ENCODE measurements around the gene TAF1C.

The TAF1C gene

DNA sequence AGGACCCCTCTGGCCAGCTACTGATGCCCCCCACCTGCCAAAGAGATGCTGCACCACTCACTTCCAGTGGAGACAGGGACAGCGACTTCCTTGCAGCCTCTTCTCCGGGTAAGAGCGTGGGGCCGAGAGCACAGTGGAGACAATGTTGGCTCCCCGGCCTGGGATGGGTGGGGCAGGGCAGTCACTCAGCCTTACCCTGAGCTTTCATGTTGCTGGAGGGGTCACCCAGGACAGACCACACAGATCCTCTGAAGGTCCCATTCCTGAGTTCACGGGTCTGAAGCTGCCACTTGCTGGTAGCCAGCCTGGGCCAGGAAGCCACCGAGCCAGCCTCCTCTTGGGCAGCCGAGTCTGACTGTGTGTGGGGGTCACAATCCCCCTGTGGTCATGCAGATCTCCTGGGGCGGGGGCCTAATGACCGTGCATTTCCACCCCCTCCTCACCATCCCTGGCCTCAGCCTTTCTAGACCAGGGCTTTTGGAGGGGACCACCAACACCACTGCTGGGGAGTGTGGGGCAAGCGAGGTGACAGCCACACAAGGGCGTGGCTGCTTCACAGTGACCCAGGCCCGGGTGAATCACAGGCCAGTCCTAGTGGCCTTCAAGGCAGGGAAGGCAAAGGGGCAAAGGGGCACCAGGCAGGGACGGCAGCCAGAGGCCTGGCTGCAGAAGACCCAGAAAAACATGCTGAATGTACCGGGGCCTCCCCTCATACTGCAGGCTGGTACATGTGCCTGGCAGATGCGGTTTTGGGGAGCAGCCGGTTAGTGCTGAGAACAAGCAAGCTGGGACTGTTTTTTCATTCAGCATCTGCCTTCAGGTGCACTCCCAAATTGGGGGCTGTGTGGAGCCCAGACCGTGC is 10.4 kb downstream of the TAF1C start:
- TF ChIP-seq, protein P1, sequence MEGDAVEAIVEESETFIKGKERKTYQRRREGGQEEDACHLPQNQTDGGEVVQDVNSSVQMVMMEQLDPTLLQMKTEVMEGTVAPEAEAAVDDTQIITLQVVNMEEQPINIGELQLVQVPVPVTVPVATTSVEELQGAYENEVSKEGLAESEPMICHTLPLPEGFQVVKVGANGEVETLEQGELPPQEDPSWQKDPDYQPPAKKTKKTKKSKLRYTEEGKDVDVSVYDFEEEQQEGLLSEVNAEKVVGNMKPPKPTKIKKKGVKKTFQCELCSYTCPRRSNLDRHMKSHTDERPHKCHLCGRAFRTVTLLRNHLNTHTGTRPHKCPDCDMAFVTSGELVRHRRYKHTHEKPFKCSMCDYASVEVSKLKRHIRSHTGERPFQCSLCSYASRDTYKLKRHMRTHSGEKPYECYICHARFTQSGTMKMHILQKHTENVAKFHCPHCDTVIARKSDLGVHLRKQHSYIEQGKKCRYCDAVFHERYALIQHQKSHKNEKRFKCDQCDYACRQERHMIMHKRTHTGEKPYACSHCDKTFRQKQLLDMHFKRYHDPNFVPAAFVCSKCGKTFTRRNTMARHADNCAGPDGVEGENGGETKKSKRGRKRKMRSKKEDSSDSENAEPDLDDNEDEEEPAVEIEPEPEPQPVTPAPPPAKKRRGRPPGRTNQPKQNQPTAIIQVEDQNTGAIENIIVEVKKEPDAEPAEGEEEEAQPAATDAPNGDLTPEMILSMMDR (IDR thresholded peaks at IDR 0.05; ENCODE audit: insufficient read depth, low read length, poor library complexity, severe bottlenecking): no peak
- Histone ChIP-seq H3K27me3 (replicated peaks; ENCODE audit: control insufficient read depth, insufficient read depth, low read length) (no peaks in the 10 kb centered on the region), H3K4me3 (replicated peaks; ENCODE audit: low read depth, low read length) (no peak overlapping the region), H3K36me3 (ENCODE audit: control insufficient read depth, insufficient read depth, low read length) (peaks cover 16% of the 10 kb centered on the region)
- no peak for DNase-seq (ENCODE audit: extremely low read depth, insufficient read length)

DNA sequence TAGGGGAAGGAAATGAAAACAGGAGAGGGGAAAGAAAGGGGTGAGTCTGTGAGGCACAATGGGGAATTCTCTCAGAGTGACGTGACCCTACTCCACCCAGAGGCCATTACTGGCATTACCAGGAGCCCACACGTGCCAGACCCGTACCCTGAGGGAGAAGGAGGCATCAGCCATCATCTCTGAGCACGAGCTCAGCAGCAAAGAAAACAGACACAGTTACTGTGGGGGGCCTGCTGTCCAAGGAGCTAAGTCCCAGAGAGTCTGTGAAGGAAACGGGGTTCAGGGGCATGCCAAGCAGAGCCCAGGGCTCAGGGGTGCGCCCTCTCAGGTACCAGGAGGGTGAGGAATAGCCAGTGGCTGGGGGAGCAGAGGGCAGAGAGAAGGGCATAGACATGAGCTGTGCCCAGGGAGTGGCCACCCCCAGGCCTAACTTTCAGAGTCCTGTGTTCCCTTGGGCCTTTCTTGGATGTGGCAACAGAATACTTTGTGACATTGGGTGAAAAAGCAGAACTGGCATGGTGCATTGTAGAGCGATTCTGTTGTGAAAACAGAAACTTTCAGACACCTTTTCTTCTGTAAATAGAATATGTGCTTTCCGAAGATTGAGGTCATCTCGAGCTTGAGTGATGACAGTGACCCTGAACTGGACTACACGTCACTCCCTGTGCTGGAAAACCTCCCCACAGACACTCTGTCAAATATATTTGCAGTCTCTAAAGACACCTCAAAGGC is 11.3 kb downstream of the TAF1C start:
- TF ChIP-seq, protein P1 (IDR thresholded peaks at IDR 0.05; ENCODE audit: insufficient read depth, low read length, poor library complexity, severe bottlenecking): peak; percentile 70
- H3K4me3 ChIP-seq (replicated peaks; ENCODE audit: low read depth, low read length): no peak overlapping the region
- peaks cover 13% of the 10 kb centered on the region for H3K36me3 ChIP-seq (ENCODE audit: control insufficient read depth, insufficient read depth, low read length)
- no peak for DNase-seq (ENCODE audit: extremely low read depth, insufficient read length)
- H3K27me3 ChIP-seq (replicated peaks; ENCODE audit: control insufficient read depth, insufficient read depth, low read length): no peaks in the 10 kb centered on the region

DNA sequence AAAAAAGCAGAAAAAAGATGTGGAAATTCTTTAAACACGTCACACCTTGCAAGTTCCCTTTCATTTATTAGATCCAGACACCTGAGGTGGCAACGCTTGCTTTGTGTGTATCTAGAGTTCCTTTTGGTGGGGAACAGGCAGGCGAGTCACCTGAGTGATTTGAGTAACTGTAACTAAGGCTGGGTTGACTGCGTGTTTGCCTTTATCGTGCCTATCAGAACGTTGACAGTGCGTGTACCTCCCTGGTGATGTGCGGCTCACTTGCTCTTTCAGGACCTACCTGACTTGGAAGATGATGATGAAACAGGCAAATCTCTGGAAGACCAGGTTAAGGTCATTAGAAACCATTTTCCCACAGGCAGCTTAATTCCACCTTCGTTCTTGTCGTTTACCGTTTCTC is 12.5 kb downstream of the TAF1C start:
- TF ChIP-seq, protein P1 (IDR thresholded peaks at IDR 0.05; ENCODE audit: insufficient read depth, low read length, poor library complexity, severe bottlenecking): no peak
- Histone ChIP-seq H3K4me3 (replicated peaks; ENCODE audit: low read depth, low read length) (no peak overlapping the region), H3K27me3 (replicated peaks; ENCODE audit: control insufficient read depth, insufficient read depth, low read length) (no peaks in the 10 kb centered on the region), H3K36me3 (ENCODE audit: control insufficient read depth, insufficient read depth, low read length) (peaks cover 5% of the 10 kb centered on the region)
- no peak for DNase-seq (ENCODE audit: extremely low read depth, insufficient read length)

DNA sequence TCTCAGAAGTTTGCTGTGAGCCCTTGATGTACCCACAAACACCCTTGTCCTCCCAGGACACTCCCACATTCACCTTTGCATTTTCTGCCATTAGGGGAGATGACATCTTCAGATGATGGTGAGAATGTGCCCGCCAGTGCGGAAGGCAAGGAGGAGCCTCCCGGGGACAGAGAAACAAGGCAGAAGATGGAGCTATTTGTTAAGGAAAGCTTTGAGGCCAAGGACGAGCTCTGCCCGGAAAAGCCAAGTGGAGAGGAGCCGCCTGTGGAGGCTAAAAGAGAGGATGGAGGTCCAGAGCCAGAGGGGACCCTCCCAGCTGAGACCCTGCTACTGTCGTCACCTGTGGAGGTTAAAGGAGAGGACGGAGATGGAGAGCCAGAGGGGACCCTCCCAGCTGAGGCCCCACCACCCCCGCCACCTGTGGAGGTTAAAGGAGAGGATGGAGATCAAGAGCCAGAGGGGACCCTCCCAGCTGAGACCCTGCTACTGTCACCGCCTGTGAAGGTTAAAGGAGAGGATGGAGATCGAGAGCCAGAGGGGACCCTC is 17.0 kb downstream of the TAF1C start:
- Histone ChIP-seq H3K4me3 (replicated peaks; ENCODE audit: low read depth, low read length) (no peak overlapping the region), H3K27me3 (replicated peaks; ENCODE audit: control insufficient read depth, insufficient read depth, low read length) (no peaks in the 10 kb centered on the region), H3K36me3 (ENCODE audit: control insufficient read depth, insufficient read depth, low read length) (no peaks in the 10 kb centered on the region)
- TF ChIP-seq, protein P1 (IDR thresholded peaks at IDR 0.05; ENCODE audit: insufficient read depth, low read length, poor library complexity, severe bottlenecking): no peak
- no peak for DNase-seq (ENCODE audit: extremely low read depth, insufficient read length)

DNA sequence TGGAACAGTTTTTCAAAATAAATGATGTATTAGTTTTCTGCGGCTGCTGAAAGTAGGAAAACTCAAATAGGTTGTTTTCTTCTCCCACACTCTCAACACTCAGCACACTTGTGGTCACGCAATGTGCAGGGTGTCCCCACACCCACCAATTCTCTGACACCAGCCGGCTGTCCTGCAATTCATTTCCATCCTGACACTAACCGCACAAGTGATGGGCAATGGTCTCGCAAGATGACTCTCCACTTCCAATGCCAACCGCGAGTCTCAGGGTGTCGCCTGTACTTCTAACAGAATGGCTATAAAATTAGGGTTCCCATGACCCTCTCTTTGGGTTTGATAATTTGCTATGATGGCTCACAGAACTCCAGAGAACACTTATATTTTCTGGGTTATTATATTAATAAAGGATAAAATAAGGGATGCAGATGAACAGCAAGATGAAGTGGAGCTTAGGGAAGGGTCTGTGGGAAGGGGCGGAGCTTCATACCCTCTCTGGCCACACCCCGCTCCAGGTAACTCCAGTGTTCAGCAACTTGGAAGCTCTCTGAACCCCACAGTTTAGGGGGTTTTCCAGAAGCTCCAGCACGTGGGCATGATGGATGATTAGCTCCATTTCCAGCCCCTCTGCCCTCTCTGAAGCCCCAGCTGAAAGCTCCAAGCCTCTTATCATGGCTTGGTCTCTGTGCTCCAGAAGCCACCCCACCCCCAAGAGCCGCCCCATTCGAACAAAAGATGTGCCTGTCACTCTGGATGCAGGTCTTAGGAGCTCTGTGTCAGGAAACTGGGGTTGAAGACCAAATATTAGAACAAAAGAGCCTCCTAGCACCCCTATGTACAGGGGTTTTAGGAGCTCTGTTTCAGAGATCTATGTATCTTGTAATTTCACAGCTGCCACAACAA is 19.8 kb downstream of the TAF1C start:
- Histone ChIP-seq H3K4me3 (replicated peaks; ENCODE audit: low read depth, low read length) (no peak overlapping the region), H3K27me3 (replicated peaks; ENCODE audit: control insufficient read depth, insufficient read depth, low read length) (no peaks in the 10 kb centered on the region), H3K36me3 (ENCODE audit: control insufficient read depth, insufficient read depth, low read length) (no peaks in the 10 kb centered on the region)
- no peak for DNase-seq (ENCODE audit: extremely low read depth, insufficient read length)
- TF ChIP-seq, protein P1 (IDR thresholded peaks at IDR 0.05; ENCODE audit: insufficient read depth, low read length, poor library complexity, severe bottlenecking): no peak
